Fibroblast of lung (primary cell): ENCODE data around the gene ACP5.

Experiments used
- EZH2 ChIP-seq: IDR thresholded peaks from 2 replicates; pipeline ENCODE4 v1.5.1; 2012; ENCODE audit warnings: low read length, control low read depth, mild to moderate bottlenecking; ENCODE audit errors: missing control alignments
- TF ChIP-seq, protein P1 (sequence below), 2 donors: IDR thresholded peaks in 1 of 2; conservative IDR thresholded peaks in 1 of 2; 1 replicate in 1 of 2; 2 replicates in 1 of 2; pipeline ENCODE4 v1.5.1; 2011 to 2012; ENCODE audit warnings: low read length in 2 of 2, control low read depth in 1 of 2, inconsistent platforms in 1 of 2, low read depth in 1 of 2, mild to moderate bottlenecking in 1 of 2

DNA sequence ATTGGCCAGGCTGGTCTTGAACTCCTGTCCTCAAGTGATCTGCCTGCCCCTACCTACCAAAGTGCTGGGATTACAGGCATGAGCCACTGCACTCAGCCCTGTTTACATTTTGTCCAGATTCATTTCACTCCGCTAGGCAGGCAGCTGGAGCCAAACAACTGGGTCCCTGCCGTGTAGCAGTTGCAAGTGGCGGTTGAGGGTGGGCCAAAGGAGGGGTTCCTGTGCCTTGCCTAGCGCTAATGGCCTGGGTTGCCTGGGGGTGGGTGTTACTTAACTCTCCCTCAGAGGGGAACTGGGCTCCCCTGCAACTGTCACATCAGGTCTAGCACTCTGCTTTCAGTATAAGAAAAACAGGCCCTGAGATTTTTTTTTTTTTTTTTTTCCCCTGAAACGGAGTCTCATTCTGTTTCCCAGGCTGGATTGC, 7.4 kb downstream of the ACP5 start:
- TF ChIP-seq EZH2 = no peak
- TF ChIP-seq, protein P1, sequence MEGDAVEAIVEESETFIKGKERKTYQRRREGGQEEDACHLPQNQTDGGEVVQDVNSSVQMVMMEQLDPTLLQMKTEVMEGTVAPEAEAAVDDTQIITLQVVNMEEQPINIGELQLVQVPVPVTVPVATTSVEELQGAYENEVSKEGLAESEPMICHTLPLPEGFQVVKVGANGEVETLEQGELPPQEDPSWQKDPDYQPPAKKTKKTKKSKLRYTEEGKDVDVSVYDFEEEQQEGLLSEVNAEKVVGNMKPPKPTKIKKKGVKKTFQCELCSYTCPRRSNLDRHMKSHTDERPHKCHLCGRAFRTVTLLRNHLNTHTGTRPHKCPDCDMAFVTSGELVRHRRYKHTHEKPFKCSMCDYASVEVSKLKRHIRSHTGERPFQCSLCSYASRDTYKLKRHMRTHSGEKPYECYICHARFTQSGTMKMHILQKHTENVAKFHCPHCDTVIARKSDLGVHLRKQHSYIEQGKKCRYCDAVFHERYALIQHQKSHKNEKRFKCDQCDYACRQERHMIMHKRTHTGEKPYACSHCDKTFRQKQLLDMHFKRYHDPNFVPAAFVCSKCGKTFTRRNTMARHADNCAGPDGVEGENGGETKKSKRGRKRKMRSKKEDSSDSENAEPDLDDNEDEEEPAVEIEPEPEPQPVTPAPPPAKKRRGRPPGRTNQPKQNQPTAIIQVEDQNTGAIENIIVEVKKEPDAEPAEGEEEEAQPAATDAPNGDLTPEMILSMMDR (conservative IDR thresholded peaks at IDR 0.05 in 1 of 2, IDR thresholded peaks at IDR 0.05 in 1 of 2; ENCODE audit: low read depth in 1 of 2, low read length in 2 of 2) = no peak
